ENCODE measurements around the gene ELOVL6.

The ELOVL6 gene

GRCh38 chr4:110157580-110157979 lies 40.8 kb downstream of the ELOVL6 start:
- no peak for DNase-seq

DNA sequence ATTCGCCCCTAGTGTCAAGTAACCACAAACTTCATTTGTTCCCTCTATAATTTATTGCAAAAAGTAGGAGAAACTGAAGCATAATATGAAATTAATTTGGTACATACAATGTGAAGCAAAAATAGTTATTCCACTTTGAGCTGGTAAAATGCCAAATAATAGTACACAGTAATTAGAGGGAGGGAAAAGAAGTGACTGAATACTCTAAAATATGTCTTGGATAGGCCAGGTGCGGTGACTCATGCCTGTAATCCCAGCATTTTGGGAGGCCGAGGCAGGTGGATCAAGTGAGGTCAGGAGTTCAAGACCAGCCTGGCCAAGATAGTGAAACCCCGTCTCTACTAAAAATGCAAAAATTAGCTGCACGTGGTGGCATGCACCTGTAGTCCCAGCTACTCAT lies 41.2 kb downstream of the ELOVL6 start:
- peak; percentile 19 for DNase-seq

DNA sequence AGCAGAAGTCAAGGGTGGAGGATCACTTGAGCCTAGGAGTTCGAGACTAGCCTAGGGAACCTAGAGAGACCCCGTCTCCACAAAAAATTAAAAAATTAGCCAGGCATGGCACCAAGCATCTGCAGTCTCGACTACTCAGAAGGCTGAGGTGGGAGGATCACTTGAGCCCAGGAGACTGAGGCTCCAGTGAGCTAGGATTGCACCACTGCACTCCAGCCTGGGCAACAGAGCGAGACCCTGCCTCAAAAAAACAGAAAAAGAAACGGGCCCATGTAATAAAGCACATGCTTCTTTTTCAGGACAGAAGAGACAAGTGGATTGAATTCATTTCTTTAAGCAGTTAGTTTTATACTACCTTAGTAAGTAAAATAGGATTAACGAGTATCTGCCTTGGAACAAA lies 42.0 kb downstream of the ELOVL6 start:
- no peak for DNase-seq

DNA sequence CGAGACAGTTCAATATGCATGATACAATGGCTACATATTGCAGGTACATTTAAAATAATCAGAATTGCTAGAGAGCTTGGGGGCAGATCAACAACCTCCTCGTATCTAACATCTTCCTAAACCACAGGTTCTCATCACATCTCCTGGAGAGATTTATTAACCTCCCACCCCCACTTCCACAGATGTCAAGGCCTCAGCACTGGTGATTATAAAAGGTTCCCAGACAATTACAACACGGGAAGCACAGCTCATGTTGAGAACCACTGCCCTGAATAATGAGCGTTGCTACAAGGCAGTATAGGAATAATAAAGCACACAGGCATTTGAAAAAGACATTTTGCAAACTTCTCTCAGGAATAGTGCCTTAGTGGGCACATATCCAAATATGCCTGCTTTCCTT lies 42.8 kb downstream of the ELOVL6 start:
- peak; percentile 78 for DNase-seq

DNA sequence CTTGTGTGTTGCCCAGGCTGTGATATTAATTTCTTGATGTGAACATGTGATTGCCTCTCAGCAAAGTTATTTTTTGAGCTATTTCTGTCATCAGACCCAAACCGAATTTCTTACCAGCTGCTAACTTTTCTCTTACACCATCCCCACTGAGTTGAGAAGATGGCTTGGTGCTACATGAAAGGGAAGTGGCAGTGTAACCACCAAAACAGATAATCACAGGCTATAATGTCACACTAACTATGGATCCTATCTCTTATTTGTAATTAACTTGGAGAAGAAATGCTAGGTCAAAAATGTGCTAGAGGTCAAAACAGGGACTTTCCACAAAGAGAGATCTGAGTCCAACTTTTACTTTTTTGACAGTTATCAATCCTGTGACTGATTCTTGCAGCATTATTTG lies 43.8 kb downstream of the ELOVL6 start:
- no peak for DNase-seq

GRCh38 chr4:110152386-110152785 lies 46.0 kb downstream of the ELOVL6 start:
- no peak for DNase-seq

GRCh38 chr4:110149089-110149488 lies 49.3 kb downstream of the ELOVL6 start:
- DNase-seq = no peak

- no peak for DNase-seq
Observed at GRCh38 chr4:110142461-110142860, 56.0 kb downstream of the ELOVL6 start.

- no peak for DNase-seq
Observed at GRCh38 chr4:110139815-110140214, 58.6 kb downstream of the ELOVL6 start.

- DNase-seq = no peak
Observed at GRCh38 chr4:110139111-110139510, 59.3 kb downstream of the ELOVL6 start.

- DNase-seq = no peak
Observed at GRCh38 chr4:110138551-110138950, 59.9 kb downstream of the ELOVL6 start.

DNA sequence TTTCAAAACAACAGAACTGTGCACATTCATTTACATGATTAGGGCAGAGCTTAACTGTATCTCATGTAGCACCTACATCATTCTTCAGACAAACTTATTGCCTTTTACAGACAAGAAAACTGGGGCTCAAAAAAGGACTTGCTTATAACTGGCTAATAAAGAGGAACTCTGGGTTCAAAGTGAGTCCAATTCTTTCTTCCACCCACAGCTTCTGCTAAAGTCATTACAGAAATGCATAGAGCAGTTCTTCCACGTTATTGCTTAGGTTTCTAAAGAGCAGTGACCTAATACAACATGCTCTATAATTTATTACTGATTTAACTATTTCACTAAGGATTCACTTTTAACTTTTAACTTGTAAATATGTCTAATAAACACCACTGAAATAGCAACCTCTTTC lies 60.6 kb downstream of the ELOVL6 start:
- no peak for DNase-seq

DNA sequence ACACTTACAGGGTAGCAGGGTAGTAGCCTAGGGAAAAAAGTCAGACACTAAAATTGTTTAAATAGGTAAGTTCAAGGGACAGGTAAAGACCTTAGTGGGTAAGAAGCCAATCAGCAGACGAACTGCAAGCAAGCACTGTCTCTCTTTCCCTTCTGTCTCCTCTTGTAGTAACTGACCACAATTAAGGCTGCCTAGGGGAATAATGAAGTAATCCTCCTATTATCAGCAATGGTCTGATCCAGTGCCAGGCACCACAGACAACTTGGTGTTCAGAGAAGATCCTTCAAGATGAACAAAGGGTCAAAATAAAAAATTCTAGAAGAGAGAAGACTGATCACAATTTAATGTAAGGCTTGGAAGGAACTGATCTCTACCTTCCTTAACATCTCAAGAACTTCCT lies 62.9 kb downstream of the ELOVL6 start:
- no peak for DNase-seq

DNA sequence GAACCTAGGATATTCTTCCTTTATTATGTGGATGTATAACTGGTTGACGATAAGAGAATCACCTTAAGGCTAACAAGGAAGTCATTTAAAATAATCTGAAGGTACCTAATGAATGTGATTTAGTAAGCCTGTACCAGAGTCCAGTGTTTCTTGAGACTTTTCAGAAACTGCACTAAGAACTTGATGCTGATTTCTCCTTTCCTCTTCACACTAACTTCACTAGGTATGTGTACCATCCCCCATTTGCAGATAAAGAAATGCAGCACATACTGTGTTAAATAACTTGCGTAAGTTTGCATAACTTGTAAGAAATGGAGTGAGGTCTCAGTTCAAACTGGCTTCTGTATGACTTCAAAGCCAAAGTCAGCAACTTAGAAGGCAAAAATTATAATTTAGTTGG lies 63.3 kb downstream of the ELOVL6 start:
- no peak for DNase-seq

DNA sequence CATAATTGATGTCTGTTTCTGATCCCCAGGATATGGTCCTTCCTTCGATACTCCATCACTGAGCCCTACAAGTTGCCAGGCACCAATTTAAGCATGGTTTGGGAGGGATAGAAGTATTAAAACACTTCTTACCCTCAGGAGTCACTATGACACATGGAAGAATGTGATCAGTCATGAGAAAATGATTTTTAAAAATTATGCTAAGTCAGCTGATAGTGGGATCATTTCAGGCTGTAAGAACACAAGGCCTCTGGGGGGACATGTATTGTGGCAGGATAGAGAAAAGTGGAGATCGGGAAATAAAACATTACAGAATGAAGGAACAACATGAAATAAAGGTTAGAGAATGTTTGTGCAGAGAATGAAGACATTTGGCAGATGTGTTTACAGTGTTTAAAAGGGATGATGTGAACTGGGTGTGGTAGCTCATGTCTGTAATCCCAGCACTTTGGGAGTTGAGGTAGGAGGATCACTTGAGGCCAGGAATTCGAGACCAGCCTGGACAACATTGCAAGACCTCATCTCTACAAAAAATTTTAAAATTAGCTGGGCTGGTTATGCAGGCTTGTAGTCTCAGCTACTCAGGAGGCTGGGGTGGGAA lies 64.0 kb downstream of the ELOVL6 start:
- no peak for DNase-seq

DNA sequence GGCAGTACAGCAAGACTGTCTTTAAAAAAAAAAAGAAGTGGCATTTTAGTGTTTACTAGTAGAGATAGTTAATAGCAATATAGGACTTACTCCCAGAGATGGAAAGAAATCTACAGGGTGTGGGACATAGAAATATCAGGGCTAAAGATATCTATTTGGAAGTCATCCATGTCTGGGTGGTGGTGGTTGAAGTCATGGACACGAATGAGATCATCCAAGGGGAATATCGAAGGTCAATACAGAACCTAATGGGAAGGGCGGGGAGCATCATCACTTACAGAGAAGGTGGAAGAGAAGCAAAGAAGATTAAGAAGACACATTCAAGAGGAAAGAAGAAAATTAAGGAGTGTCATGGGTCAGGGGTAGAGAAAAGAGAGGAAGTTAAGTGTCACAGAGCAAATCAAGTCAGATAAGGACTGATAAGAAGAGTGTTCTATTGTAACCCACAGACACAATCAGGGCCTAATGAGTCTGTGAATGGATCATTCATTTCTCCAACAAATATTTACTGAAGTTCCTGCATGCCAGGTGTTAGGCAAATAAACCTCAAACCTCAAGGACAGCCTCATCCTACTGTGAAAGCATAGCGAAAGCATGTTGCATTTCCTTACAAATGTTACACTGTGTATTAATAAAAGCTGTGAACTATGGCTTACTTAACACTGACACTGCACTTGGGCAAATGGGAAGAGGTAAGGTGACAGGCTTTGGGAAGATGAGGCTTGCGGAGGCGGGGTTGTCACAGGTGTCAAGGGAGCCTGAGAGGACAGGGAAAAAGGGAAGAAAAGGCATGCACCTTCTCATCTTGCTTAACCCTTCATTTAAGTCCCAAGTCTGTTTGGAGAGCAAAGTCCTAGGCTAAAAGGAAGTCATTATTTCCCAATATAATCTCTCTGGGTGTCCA lies 65.3 kb downstream of the ELOVL6 start:
- DNase-seq = no peak

DNA sequence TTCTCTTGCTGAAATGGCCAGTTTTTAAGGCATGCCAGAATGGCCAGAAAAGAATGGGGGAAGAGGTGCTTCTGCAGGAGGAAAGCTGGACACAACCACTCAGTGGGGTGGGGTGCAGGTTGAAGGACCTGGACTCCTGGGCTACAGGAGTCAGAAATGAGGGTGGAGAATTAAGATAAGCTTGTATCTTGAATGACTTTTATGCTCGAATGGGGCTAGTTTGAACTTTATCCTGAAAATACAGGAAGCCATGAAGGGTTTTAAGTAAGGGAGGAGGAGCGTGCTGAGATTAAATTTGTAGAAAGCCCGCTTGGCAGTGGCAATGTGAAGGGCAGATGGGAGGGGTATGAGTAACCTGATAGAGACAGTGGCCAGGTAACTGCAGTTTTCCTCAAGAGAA lies 66.5 kb downstream of the ELOVL6 start:
- DNase-seq = no peak

- no peak for DNase-seq
Observed at GRCh38 chr4:110130576-110131358, 67.6 kb downstream of the ELOVL6 start.

- DNase-seq = no peak
Observed at GRCh38 chr4:110129544-110129943, 68.9 kb downstream of the ELOVL6 start.

GRCh38 chr4:110128472-110128919 lies 69.9 kb downstream of the ELOVL6 start:
- DNase-seq = no peak

GRCh38 chr4:110128029-110128428 lies 70.4 kb downstream of the ELOVL6 start:
- no peak for DNase-seq

DNA sequence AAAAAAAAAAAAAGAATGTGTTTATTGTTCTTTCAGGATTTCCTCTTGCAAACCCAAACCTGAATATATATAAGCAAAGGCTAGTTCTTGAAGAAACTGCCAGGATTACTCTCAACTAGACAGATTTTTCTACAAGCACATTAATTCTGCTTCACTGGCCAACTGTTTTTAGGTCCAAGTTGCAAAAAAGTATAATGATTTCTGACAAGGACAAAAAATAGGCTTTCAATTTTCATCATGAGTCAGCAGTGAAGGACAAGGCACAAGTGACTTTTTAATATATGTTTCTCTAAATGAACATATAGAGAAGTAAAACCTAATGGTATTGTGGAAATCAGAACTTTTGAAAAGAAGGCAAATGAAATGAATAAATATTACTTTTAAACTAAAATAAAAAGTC lies 73.7 kb downstream of the ELOVL6 start:
- no peak for DNase-seq

DNA sequence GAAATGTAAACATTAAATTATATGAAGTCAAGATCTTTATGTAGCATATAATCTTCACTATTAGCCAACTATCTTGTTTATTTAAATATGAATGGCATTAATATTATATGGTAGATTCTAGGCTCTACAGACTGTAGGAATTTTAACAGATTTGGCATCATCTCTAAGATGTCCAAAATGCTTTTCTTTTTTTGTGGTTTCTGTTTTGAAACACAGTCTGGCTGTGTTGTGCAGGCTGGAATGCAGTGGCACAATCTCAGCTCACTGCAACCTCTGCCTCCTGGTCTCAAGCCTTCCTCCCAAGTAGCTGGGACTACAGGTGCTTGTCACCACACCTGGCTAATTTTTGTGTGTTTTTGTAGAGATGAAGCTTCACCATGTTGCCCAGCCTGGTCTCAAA lies 76.2 kb downstream of the ELOVL6 start:
- DNase-seq = peak; percentile 20

GRCh38 chr4:110120506-110120905 lies 77.9 kb downstream of the ELOVL6 start:
- no peak for DNase-seq
